ENCODE measurements around the gene HNRNPA3.
"Not testable (repeated sequence)": the region's sequence is repeated elsewhere in the genome, so short reads cannot be mapped to it uniquely, and the experiment has no call there.

The HNRNPA3 gene

DNA sequence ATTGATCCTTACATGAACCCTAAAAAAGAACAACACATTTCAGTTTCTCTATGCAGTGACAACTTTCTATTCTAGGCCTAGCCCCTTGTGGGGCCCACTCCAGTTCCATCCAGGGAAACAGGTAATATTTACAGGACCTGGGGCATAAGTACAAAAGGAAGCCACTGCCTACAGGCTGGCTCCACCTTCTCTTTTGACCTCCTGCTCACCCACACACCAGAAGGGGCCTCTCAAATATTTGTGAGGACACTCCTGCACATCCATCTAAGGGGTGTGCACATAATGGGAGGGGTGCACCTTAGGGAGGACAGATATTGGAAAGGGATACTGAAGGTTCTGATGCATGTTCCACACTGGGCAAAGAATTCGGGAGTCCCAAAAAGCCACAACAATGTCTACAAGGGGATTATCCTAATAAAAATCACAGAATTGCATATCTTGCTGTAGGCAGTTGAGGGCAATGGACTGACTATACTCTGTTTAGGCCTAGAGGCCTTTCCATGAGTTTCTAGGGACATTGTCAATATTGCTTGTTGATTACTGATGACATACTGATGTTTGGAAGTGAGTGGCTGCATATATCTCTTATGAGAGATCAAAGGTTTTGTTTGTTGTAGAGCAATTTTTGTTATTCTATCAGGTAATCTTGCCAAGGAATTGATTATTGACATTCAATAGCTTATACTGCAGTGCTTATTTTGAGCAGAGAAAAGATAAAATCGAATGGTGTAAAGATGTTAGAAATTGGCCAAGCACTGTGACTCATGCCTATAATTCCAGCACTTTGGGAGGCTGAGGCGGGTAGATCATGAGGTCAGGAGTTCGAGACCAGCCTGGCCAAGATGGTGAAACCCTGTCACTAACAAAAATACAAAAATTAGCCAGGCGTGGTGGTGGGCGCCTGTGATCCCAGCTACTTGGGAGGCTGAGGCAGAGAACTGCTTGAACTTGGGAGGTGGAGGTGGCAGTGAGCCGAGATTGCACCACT is 23.8 kb upstream of the HNRNPA3 start:
- FAIRE-seq: no peak

DNA sequence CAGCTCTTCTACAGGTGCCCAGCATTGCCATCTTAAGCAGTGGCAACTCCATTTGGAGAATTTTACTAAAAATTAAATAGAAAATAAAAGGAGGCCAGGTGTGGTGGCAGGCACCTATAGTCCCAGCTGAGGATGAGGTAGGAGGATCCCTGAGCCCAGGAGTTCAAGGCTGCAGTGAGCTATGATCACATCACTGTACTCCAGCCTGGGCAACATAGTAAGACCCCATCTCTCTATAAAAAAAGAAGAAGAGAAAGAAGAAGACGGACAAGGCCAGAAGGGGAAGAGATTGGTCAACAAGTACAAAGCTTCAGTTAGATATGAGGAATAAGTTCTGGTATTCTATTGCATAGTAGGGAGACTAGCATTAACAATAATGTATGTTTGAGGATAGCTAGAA is 21.7 kb upstream of the HNRNPA3 start:
- FAIRE-seq: no peak

DNA sequence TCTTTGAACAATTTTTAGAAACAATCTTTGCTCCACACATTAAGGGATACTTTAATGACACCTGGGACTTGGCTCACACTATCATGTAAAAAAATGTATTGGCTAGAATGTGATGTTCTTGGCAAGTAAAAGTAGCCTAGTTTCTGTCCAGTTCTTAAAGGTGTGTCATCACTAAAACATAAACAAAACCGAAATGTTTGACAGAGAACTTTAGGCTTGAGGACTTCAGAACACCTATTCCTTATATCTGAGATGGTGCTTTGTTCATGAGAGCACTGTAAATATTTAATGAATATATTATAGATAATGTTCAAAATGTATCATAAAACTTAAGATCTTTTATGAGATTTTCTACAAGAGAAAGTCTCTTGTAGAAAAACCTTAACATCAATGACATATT is 19.8 kb upstream of the HNRNPA3 start:
- FAIRE-seq: no peak

DNA sequence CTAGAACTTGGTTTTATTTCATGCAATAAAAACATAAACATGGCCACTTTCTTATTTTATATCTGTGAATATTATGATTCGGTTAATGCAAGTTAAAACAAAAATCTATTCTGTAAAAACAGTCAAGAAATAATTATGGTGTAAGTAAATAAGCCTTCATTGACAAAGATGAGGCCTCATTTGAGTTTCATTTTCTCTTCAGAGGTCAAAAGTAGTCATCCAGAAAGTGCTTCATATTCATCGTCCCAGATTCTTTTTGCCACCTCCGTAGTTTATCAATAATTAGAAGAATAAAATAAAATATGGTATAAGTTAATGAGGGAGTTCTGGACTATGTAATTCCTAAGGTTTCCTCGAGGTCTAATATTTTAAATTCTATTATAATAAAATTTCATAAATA is 19.4 kb upstream of the HNRNPA3 start:
- FAIRE-seq: no peak

DNA sequence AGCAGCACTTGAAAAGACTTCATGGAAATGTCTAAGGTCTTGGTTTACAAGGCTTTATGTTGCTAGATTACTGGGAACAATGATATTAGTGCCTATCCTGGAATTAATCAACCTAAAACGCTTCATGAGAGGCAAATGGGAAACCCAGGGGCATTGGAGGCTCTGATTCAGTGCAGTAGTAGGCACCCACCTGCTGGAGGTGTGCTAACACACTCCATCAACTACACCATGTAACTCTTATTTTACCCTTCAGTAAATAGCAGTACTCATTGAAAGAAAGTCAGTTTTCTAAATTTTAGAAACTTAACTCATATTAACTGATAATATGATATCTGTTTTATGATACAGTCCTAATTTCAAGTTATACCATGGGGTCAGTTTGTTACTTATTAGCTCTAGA is 17.4 kb upstream of the HNRNPA3 start:
- FAIRE-seq: peak; percentile 92

DNA sequence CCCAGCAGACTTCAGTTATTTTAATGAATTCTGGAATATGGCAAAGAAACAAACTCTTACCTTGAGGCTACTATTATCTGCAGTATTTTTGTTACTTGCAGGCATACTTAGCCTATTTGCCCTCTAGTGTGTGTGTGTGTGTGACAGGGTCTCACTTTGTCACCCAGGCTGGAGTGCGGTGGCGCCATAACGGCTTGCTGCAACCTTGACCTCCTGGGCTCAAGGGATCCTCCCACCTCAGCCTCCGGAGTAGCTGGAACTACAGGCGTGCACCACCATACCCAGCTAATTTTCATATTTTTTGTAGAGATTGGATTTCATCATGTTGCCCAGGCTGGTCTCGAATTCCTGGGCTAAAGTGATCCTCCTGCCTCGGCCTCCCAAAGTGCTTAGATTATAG is 12.2 kb upstream of the HNRNPA3 start:
- FAIRE-seq: not testable (repeated sequence)

DNA sequence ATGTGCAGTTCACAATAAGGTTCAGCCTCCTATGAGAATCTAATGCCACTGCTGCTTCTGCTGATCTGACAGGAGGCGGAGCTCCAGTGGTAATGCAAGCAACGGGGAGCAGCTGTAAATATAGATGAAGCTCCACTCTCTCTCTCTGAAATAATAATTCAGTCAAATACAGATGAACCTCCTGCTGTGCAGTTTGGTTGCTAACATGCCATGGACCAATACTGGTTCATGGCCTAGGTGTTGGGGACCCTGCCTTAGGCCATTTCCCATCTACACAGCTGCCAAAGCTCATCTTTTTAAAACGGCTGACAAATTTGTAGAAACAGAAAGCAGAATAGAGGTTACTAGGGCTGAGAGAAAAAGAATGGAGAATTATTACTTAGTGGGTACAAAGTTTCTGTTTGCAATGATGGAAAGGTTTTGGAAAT is 10.7 kb upstream of the HNRNPA3 start:
- no peak for FAIRE-seq

DNA sequence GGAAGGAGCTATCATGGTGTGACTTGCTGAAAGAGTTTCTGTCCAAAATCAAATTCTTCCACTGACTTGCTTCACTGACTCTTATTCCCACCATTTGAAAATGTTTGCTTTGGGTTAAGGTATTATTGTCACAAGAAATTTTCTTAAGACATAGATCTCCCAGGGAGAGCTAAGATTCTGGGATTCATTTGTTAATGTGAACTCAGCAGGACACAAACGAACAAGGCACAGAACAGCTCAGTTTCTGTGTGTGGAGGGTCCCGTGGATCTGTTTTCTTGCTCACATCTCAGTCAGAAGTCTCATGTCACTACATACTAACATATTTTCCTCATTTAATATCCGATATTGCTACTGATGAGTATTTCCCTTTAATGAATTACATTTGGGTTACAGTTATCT is 8.2 kb upstream of the HNRNPA3 start:
- FAIRE-seq: no peak

DNA sequence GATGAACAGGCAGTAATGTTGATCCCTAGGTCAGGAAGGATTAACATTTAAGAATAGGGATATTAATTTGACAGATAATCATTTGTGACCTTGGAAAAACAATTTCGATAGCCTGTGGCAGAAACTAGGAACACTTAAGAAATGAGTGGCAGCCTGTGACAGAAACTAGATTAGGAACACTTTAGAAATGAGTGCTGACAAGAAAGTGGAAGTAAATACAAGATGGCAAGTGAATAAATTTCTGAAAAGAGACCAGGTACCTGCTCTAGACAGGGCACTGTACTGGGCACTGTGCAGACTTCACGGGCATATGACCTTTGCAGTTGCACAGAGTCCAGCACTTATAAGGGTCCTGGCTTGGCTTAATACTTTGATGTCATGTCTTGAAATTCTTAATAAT is 5.5 kb upstream of the HNRNPA3 start:
- FAIRE-seq: no peak

DNA sequence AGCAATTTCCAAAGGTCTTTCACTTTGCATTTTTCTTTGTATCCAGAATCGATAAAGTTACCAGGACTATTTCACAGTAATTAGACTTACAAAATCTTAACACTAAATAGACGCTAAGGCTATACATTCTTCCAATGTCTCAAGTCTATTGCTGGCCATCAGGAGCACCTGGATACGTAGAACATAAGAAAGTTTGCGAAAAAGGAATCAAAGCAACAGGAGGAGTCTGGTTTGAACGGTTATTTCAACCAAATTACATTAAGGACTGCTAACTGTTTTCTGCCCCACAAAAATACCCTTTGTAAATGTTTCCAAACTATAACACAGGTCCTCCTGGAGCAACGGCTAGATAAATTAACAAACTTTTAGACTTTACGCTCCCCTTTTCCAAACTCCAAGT is 1.4 kb upstream of the HNRNPA3 start:
- FAIRE-seq: no peak

DNA sequence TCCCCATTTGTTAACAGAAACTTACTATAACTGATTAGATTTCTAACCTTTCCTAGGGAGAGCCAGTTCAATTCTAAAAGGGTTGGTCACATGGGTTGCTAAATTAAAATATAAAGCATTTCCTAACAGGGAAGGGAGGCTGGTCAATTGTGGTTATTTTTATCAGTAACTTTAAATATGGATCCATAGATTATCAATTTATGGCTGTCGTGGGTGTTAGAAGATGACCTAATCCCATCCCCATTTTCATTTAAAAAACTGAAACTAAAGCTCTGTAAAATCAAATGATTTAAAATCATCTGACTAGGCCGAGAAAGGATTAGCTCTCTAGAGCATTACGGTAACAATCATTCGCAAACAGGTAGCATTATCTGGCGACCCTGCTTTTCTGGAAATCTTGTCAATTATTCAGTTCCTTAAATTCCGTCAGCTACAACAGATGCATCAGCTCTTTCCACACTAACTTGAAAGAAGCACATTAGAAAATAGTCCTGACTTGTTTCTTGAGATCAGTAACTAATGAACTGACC is 953 bp upstream of the HNRNPA3 start:
- FAIRE-seq: peak; percentile 39

DNA sequence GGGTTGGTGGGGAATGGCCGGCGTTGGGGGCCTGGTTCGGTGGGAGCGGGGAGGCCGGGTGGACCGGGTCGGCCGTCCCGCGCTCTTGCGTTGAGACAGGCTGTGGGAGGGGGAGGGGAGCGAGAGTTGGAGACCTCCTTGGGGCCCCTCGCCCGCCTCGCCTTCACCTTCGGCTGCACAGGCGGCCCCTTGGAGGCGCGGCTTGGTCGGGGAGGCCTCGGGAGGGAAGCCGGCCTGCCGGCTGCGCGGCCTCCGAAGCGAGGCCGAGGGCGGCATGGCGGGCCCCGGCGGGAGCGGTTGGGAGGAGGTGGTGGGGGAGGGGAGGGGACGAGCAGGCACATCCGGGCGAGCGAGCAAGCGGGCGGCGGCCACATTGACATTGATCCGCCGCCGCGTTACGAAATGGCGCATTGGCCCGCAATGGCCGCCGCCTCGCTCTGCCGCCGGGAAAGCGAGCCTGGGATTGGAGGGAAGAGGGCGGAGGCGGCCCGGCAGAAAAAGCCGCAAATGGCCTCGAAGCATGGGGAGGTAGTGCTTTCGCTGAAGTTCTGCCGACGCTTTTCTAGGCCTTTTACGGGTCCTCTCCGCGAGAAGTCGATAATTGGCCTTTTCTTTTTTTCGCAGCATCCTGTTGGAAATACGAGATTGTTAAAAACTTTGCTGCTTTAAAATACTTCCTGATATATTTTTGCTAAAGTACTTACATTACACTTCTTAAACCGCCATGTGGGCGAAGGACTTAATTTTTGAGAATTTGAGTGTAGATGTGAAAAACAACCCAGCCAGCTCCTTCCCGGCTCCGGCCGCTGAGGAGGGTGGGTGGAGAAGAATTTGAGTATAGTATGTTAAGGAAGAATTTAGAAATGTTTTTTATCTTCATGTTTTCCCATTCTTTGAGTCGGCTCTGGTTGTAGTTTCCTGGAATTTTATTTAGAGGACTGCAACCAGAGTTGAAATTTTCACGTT is 580 bp downstream of the HNRNPA3 start:
- no peak for FAIRE-seq

DNA sequence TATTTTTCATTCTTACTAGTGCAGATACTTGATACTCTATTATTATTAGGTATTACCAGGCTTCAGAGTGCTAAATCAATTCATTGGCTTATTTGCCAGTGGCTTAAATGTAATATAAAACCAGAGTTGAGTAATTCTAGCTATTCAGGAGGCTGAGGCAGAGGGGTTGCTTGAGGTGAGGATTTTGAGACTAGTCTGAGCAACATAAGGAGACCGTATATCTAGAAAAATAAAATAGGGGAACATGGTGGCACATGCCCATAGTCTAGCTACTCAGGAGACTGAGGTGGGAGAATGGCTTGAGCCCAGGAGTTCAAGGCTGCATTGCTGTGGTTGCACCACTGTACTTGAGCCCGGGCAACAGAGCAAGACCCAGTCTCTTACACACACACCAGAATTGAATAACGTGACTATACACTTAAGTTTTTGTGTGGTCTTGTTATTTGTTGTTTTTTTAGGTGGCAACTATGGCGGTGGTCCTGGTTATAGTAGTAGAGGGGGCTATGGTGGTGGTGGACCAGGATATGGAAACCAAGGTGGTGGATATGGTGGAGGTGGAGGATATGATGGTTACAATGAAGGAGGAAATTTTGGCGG is 4.8 kb downstream of the HNRNPA3 start:
- FAIRE-seq: no peak

DNA sequence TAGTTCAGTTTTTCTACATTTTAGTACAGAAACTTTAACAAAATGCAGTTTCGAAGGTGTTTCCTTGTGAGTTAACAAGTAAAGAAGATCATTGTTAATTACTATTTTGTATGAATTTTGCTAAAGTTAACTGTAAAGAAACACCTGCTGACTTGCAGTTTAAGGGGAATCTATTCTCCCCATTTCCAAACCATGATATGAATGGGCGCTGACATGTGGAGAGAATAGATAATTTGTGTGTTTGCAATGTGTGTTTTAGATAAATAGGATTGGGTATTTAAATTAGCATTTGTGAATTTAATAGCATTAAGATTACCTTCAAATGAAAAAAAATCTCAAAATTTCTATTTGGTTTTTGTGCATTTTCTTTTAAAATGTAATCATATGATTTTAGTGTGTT is 7.2 kb downstream of the HNRNPA3 start:
- FAIRE-seq: not testable (repeated sequence)

DNA sequence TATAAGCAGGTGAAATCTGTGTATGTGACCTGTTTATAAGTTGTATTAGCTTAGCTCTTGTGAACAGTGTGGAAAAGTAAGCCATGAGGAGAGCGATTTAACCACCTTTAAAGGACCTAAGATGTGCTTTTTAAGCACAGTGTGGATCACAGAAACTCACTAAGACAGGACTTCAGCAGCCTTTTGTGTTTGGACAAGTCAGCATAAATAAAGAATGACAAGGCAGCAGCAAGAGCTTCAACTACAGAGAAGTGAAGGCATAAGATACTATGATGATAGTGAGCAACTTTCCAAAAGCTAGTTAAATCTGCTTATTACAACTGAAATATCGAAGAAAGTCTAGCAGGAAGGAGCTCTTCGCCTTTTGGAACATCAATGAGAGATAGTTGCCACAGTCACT is 8.9 kb downstream of the HNRNPA3 start:
- FAIRE-seq: no peak

DNA sequence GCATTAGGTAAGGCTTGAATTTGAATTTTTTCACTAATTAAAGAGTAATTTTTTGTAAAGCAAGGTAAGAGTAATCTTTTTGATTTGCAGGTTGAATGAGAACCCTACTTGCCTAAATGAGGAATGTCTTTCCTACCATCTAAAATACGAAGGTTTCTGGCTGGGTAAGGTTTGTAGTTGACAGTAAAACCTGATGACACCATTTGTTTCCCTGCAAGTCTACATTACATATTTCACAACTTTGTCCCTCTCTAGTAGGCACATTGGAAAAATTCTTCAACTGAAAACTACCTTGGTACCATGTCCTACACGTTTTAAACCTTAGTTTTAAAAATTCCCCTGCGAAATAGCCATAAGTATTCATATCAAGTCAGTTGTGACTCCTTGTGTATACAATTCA is 9.4 kb downstream of the HNRNPA3 start:
- FAIRE-seq: no peak

DNA sequence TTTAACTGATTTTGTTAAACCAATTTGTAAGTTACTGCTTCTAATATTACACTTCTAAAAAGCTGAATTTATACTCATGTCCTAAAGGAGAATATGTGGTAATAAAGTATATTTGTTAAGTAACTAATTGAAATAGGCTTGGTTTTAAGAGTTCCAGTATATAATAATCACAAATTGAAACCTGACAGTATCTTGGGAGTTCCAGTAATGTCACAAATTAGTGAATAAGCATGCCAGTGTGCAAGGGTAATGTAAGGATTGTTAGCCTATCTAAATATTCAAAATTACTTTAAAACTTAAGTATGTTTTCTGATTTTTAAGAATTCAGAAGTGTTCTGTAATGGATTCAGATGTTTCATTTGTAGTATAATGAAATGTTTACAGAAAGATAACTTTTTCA is 10.8 kb downstream of the HNRNPA3 start:
- peak; percentile 95 for FAIRE-seq

DNA sequence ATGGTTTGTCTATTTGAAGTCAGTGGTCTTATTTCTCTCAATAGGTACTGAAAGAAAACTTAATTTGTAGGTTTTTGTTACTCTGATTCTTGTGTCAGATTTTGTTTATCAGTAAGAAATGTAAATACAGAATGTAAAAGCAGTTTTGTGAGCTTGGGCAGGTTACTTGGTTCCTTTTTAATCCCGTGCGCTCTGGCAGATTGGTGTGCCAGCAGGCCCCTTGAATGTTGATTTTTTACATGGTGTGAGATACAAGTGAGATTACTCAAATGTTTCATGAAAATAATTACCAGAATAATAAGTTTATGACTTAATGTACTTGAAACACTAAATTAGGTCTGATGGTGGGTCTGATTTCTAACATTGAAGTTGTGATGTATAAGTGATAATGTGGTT is 13.4 kb downstream of the HNRNPA3 start:
- FAIRE-seq: peak; percentile 49

DNA sequence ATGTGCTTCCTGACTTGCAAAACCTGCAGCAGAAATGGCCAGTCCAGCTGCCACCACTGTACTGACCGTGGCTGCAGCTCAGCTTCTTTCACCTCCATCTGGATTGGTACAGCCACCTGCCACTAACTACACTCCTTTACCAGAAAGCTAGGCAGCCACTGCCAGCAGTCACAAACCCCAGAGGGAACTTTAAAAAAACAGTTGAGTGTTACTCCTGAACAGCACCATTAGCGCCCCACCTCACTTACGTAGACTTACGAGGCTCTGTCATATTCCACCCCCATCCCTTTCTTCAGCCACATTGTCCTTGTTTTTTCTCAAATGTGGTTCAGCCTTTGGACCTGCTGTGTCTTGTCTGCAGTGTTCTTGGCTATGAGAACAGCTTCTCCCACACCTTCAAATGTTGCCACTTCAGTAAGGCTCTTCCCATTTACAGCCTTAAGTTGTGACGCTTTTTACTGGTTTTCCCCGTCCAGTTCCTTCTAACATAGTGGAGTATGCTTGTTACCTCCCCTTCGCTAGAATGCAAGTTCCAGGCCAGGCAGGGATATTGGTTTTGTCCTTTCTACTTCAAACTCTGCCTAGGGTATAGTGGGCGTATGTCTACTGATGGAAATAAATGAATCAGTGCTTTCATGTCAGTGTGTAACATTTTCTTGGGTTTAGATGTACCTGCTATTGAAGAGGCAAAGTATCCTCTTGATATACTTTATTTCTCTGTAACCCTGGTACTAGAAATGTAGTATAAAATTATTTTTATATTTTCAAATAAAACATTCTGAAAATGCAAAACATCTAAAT is 17.0 kb downstream of the HNRNPA3 start:
- no peak for FAIRE-seq

DNA sequence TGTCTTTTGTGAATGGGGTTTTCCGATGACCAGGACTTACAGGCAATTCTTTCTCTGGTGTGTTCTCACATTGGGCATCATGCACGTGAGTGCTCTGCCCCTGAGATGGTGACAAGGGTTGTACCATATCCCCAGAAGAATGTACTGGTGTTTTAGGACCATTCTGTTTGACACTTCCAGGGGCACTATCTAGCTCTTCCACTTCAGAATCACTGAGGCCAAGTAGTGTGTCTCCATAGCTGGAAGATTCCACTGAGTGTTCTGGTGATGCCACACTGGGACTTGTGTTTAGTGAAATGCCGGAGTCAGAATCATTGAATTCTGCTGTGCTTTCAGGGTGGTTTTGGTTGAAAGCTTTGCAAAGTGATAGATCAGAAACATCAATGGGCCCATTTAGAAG is 18.7 kb downstream of the HNRNPA3 start:
- FAIRE-seq: no peak

DNA sequence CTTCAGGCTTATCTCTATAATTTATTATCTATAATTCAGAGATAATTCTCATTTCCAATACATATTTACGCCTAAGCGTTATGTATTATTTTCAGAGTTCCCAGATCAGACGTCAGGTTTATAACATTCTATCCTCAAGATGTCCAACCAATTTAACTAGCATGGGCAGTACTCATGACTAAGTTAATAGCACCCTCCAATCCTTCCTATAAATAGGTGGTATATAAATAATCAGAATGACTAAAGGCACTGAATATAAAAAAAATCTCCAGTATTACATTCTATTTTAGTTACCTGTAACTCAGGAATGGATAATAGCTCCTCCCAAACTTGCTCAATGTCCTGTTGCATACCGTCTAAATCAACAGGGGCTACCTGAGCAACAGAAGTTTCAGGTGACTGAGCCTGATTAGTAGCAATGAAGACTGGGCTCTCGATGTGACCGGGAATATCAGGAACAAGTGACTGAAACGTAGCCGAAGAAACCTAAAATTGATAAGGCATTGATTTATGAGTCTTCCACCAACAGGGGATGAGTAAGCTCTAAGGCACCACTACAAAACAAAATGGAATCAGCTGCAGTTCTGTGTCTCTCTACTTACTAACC is 19.6 kb downstream of the HNRNPA3 start:
- FAIRE-seq: no peak

DNA sequence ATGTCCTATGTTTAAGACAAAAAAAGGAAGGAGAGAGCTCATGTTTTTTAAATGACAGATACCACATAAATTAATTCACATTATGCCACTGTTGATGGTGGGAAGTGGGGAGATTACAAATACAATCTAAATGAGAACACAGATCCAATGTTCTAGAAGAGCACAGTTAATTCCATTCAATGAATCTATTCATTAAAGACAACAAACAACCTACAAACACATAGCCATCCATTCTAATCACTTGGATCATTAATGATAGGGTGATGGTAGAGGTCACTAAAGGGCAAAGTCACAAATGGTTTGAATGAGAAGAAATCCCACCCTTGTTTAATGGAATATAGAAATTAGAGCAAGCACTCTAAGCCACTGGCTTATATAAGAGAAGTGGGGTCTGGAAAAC is 21.7 kb downstream of the HNRNPA3 start:
- FAIRE-seq: no peak

Measured in G401.6 (cell line).